ENCODE data around the gene DAPK2.

- TF ChIP-seq CTCF (conservative IDR thresholded peaks at IDR 0.05; ENCODE audit: low read length) (no peak), EZH2phosphoT487 (IDR thresholded peaks at IDR 0.05; ENCODE audit: borderline replicate concordance) (no peak)
Observed at GRCh38 chr15:64003182-64003581, 43.1 kb downstream of the DAPK2 start.

Data from Loucy (cell line).